Medulla oblongata (tissue), 1 donor: Measurements from ENCODE around the gene FGF5.

Experiments used
- DNase-seq: peaks from one replicate; pipeline ENCODE4 v3.0.0-alpha.2; 2015; ENCODE audit errors: extremely low spot score

FGF5 gene

GRCh38 chr4:80335554-80336358, 69.3 kb downstream of the FGF5 start, which contains the start of gene CFAP299:
Gene CFAP299, plus strand, starts transcription at chr4:80335730.
- peak; percentile 79 for DNase-seq

DNA sequence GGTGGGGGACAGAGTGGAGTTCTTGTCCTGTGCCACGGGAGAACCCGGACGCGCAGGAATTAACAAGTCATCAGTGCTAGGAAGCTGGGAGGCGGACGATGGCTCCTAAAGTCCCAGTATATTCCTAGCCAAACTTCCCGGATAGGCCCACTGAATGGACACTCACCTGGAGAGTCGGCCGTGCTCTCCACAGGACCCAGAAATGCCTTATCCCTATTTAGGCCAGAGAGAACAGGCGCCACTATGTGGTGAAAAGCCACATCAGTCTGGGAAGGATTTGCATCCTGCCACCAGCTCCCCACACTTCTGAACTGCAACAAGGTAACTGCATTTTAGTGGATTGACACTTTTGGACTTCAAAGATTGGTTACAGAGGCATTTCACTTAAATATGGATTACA, 70.1 kb downstream of the FGF5 start:
- peak; percentile 21 for DNase-seq

- no peak for DNase-seq
Observed at GRCh38 chr4:80340036-80340435, 73.6 kb downstream of the FGF5 start.
